GM18520 (cell line): ENCODE results near the gene DSCAM.

Experiments used
- ATAC-seq: cut with Tn5 transposase; IDR thresholded peaks from one replicate; pipeline ENCODE4 v1.9.1; 2021; ENCODE audit not compliant: unreplicated experiment

The DSCAM gene

DNA sequence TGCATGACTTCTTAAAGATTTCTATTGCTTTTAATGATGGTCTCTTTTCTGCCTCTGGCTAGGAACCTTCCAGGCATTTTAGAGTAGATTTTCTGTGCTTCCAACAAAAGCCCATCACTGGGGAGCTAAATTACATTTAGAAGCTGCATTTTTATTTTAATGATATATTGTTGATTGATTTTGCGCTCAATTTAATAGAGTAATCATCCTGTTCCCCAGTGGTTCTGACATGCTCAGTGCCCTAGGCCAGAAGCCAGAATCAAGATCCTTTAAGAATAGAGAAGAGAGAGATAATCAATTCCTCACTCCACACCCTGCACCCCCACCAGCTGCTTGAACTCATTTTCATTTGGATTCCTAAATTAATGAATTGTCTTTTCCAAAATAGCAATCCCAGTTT lies 881.9 kb downstream of the DSCAM start:
- ATAC-seq, result no peak

DNA sequence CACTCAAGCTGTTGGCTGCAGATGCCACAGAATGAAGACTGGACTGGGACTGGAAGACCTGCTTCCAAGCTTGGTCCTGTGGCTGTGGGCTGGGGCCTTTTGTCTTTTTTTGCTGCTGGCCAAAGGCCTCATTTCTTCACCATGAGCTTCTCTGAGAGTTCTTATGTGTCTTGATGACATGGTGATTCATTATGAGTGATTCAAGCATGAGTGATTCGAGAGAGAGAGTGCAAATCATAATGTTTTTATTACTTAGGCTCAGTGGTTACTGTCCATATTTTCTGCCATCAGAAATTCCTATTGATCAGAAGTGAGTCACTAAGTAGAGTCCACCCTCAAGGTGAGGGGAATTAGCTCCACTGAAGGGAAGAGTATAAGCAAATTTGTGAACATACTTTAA lies 885.7 kb downstream of the DSCAM start:
- no peak for ATAC-seq
